Astrocyte of the cerebellum (primary cell): ENCODE results near the gene PPM1J.
"Not testable (repeated sequence)": the region's sequence is repeated elsewhere in the genome, so short reads cannot be mapped to it uniquely, and the experiment has no call there.

Source experiments
- DNase-seq: peaks from one replicate; pipeline ENCODE4 v3.0.0-alpha.2; 2011; ENCODE audit warnings: low read depth
- H3K4me3 ChIP-seq: 2 replicates; pipeline ENCODE4 v1.5.1; 2011; ENCODE audit warnings: mild to moderate bottlenecking, low read depth, low read length, moderate library complexity
- in situ Hi-C: cut with HindIII; loops from 2 replicates; pipeline ENCODE4 v1.10.0; 2017; ENCODE audit warnings: low sequenced_read_pairs
- TF ChIP-seq, protein P1 (sequence below): IDR thresholded peaks from 2 replicates; pipeline ENCODE4 v1.5.1; 2012; ENCODE audit warnings: low read length, low read depth, moderate library complexity, mild to moderate bottlenecking; ENCODE audit errors: missing control alignments

The PPM1J gene

GRCh38 chr1:112729909-112730308 is 14.8 kb upstream of the PPM1J start:
- no peak for DNase-seq
- H3K4me3 ChIP-seq: no peak overlapping the region
- TF ChIP-seq, protein P1, sequence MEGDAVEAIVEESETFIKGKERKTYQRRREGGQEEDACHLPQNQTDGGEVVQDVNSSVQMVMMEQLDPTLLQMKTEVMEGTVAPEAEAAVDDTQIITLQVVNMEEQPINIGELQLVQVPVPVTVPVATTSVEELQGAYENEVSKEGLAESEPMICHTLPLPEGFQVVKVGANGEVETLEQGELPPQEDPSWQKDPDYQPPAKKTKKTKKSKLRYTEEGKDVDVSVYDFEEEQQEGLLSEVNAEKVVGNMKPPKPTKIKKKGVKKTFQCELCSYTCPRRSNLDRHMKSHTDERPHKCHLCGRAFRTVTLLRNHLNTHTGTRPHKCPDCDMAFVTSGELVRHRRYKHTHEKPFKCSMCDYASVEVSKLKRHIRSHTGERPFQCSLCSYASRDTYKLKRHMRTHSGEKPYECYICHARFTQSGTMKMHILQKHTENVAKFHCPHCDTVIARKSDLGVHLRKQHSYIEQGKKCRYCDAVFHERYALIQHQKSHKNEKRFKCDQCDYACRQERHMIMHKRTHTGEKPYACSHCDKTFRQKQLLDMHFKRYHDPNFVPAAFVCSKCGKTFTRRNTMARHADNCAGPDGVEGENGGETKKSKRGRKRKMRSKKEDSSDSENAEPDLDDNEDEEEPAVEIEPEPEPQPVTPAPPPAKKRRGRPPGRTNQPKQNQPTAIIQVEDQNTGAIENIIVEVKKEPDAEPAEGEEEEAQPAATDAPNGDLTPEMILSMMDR: no peak
- in situ Hi-C loops: no loop called here

DNA sequence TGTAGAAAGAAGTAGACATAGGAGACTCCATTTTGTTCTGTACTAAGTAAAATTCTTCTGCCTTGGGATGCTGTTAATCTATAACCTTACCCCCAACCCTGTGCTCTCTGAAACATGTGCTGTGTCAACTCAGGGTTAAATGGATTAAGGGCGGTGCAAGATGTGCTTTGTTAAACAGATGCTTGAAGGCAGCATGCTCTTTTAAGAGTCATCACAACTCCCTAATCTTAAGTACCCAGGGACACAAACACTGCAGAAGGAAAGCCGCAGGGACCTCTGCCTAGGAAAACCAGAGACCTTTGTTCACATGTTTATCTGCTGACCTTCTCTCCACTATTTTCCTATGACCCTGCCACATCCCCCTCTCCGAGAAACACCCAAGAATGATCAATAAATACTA is 13.9 kb upstream of the PPM1J start:
- H3K4me3 ChIP-seq, DNase-seq, in situ Hi-C loops: not testable (repeated sequence)

GRCh38 chr1:112728306-112728971 is 13.3 kb upstream of the PPM1J start:
- DNase-seq, H3K4me3 ChIP-seq, in situ Hi-C loops: not testable (repeated sequence)

- TF ChIP-seq, protein P1: no peak
- in situ Hi-C loops: no loop called here
- DNase-seq: no peak
- H3K4me3 ChIP-seq: no peak overlapping the region
These were observed 12.6 kb upstream of the PPM1J start for GRCh38 chr1:112727716-112728115.

DNA sequence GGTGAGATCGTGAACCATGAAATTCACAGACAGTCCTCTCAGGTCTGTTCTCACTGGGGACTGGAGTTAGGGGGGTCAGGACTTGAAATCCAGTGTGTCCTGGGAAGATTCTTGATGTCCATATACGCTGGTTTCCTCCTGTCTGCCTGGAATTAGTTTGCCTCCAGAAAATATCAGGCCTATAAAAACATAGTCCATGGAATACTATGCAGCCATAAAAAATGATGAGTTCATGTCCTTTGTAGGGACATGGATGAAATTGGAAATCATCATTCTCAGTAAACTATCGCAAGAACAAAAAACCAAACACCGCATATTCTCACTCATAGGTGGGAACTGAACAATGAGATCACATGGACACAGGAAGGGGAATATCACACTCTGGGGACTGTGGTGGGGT is 9.1 kb upstream of the PPM1J start:
- in situ Hi-C loops, DNase-seq, H3K4me3 ChIP-seq: not testable (repeated sequence)

DNA sequence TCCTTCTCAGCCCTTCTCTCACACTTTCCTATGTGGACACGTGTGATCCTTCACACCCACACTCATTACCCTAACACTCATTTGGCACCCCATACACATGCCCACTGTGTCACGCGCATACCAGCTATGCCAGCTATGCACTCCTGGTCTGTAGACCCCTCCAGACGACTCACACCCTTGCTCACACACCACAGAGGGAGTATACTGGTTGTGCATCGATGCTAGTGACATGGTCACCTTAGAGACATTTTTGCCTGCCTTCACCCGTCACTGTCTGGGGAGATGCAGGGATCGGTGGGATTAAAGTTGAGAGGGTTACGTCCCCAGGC is 8.3 kb upstream of the PPM1J start:
- in situ Hi-C loops: no loop called here
- H3K4me3 ChIP-seq: no peak overlapping the region
- no peak for DNase-seq
- TF ChIP-seq, protein P1: no peak

- DNase-seq: no peak
- TF ChIP-seq, protein P1: no peak
- H3K4me3 ChIP-seq: no peak overlapping the region
- in situ Hi-C loops: no loop called here
These were observed 7.7 kb upstream of the PPM1J start for GRCh38 chr1:112722601-112723510.

GRCh38 chr1:112721966-112722524 is 6.9 kb upstream of the PPM1J start:
- no peak overlapping the region for H3K4me3 ChIP-seq
- in situ Hi-C loops: no loop called here
- TF ChIP-seq, protein P1: no peak
- DNase-seq: no peak

GRCh38 chr1:112721294-112721693 is 6.2 kb upstream of the PPM1J start:
- H3K4me3 ChIP-seq, in situ Hi-C loops, DNase-seq: not testable (repeated sequence)
